H1 (cell line): ENCODE results near the gene TUBGCP3. TPM values are rescaled to one million over a fixed set of nuclear protein-coding genes. Genes with fewer than 3 reads are reported as not detected.

Experiments
- BACH1 ChIP-seq: IDR thresholded peaks from 2 replicates; pipeline ENCODE4 v1.6.1; 2012; ENCODE audit warnings: low read length, improper control_type of control experiment
- POLR2AphosphoS5 ChIP-seq: IDR thresholded peaks from 2 replicates; pipeline ENCODE4 v1.6.1; 2011; ENCODE audit warnings: low read depth, low read length
- polyA plus RNA-seq, 7 experiments: library from polyadenylated mRNA; depleted of rRNA in 3 of 7; stranded (reverse) in 5 of 7; unstranded in 2 of 7; fragments of >200 nt in 5 of 7; fragments of 200-250 nt in 2 of 7; gene quantifications; 1 replicate in 5 of 7; 2 replicates in 1 of 7; 4 replicates in 1 of 7; pipeline versions ENCODE4 v1.2.1 to v1.2.3, GENCODE V29; 2011 to 2013; ENCODE audit warnings: missing spikeins in 2 of 7, mixed read lengths in 2 of 7
- total RNA-seq: library from RNA; stranded (reverse); fragmentation: NEBNext Ultra II Directional; extraction: Animal tissue kit (Norgen Biotek cat#: 25700); gene quantifications from 2 replicates; pipeline ENCODE4 v1.2.1, GENCODE V29; 2021
- TF ChIP-seq, protein P1 (sequence below): IDR thresholded peaks from 2 replicates; pipeline ENCODE4 v1.6.1; 2012; ENCODE audit warnings: inconsistent platforms

Gene TUBGCP3
- total and polyA plus RNA-seq, 2 of the 8 experiments (the other 6 are each of a cell fraction or from before 2014, with no cell fraction given) = 27.0 to 31.7 TPM

DNA sequence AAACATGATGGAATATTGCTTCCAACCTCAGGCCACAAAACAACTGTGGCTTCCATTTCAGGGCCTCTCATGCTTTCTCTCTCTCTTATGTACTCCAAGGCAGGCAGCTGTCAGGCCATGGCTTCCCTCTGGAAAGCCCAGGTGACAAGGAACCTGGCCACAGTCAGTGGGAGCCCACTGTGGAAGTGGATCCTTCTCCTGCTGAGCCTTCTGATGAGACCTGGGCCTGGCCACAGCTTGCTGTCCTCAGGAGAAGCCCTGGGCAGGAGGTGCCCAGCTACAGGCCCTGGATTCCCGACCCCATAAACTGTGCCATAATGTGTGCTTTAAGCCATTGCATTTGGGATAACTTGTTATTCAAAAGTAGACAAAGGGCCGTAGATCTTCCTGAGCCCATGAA, 140.6 kb downstream of the TUBGCP3 start (continued):
- TF ChIP-seq BACH1 (no peak), POLR2AphosphoS5 (no peak)
- TF ChIP-seq, protein P1, sequence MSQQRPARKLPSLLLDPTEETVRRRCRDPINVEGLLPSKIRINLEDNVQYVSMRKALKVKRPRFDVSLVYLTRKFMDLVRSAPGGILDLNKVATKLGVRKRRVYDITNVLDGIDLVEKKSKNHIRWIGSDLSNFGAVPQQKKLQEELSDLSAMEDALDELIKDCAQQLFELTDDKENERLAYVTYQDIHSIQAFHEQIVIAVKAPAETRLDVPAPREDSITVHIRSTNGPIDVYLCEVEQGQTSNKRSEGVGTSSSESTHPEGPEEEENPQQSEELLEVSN = no peak
- TF ChIP-seq, all 59 proteins: peak for 0
